Loucy (cell line): Measurements from ENCODE around the gene LMNTD2.

Experiments used
- EZH2phosphoT487 ChIP-seq: fragments of 200-600 bp; IDR thresholded peaks from 2 replicates; pipeline ENCODE4 v1.6.1; 2018; ENCODE audit warnings: antibody characterized with exemption, mild to moderate bottlenecking, moderate library complexity, borderline replicate concordance
- TF ChIP-seq, protein P1 (sequence below): fragments of 200-600 bp; sonication (generic); conservative IDR thresholded peaks from 2 replicates; pipeline ENCODE4 v1.5.1; 2014; ENCODE audit warnings: mild to moderate bottlenecking, antibody characterized with exemption, low read length

DNA sequence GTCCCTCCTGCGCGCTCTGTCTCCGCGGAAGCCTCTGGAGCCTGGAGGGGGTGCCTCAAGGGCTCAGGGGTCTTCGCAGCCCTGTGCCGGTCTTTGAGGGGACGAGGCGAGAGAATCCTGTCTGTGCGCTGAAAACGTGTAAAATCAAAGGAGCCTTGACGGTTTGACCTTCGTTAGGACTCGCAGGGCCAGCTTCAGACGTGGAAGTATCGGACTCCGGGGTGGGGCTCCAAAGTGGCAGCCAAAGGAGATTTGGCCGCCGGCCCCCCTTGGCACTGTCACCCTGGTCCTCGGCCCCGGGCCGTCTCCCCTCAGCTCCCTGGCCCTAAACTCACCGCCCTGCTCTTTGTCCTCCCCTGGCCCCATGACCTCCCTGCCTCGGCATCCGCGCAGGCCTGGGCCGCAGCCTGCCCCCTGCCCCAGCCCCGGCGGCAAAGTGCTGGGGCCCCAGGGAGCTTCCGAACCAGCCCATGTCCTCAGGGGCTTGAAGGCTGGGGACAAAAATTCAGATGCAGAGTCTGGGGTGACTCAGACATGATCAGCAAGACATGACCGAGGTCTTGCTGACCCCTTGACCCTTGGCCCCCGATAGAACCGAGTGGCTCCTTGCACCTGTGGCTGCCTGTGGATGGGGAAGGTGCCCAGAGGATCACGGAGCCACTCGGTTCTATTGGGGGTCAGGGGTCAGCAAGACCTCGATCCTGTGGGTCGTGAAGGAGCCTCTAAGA lies 8.8 kb upstream of the LMNTD2 start:
- TF ChIP-seq, protein P1, sequence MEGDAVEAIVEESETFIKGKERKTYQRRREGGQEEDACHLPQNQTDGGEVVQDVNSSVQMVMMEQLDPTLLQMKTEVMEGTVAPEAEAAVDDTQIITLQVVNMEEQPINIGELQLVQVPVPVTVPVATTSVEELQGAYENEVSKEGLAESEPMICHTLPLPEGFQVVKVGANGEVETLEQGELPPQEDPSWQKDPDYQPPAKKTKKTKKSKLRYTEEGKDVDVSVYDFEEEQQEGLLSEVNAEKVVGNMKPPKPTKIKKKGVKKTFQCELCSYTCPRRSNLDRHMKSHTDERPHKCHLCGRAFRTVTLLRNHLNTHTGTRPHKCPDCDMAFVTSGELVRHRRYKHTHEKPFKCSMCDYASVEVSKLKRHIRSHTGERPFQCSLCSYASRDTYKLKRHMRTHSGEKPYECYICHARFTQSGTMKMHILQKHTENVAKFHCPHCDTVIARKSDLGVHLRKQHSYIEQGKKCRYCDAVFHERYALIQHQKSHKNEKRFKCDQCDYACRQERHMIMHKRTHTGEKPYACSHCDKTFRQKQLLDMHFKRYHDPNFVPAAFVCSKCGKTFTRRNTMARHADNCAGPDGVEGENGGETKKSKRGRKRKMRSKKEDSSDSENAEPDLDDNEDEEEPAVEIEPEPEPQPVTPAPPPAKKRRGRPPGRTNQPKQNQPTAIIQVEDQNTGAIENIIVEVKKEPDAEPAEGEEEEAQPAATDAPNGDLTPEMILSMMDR: no peak
- no peak for TF ChIP-seq EZH2phosphoT487
